ENCODE measurements around the gene DBX1.

- TF ChIP-seq EZH2 (IDR thresholded peaks at IDR 0.05) = no peak
- no peak for TF ChIP-seq CTCF (IDR thresholded peaks at IDR 0.05)
- TF ChIP-seq EZH2phosphoT487 (IDR thresholded peaks at IDR 0.05) = no peak
Measured at GRCh38 chr11:20117291-20117690, 43.0 kb downstream of the DBX1 start.
